Measurements from ENCODE around the gene TXLNB. TPM values are rescaled to one million over a fixed set of nuclear protein-coding genes. Genes with fewer than 3 reads are reported as not detected.
A peak's percentile ranks its signal among the peaks of the same experiment; 100 is the strongest.

TXLNB gene
- total RNA-seq, 2 experiments from 2014 or later, result 7.9 to 12.4 TPM

- intact Hi-C loops (cut with micrococcal nuclease; ENCODE audit: unreplicated experiment), result no loop called here
Measured at GRCh38 chr6:139240161-139241010, 51.4 kb downstream of the TXLNB start.

GRCh38 chr6:139239064-139239463 is 52.7 kb downstream of the TXLNB start:
- TF ChIP-seq EZH2phosphoT487 (IDR thresholded peaks at IDR 0.05; ENCODE audit: borderline replicate concordance, low read depth, low read length), result no peak
- TF ChIP-seq CTCF (conservative IDR thresholded peaks at IDR 0.05; ENCODE audit: low read length), result no peak
- no TSS peak for BruUV-seq (replicated peaks)
- Histone ChIP-seq H2AFZ (ENCODE audit: low read length) (no peak overlapping the region), H3K4me2 (ENCODE audit: low read length) (no peak overlapping the region), H3K79me2 (ENCODE audit: insufficient read depth, low read depth, low read length) (no peaks in the 10 kb centered on the region), H3K9me2 (ENCODE audit: insufficient read depth, low read length) (no peaks in the 10 kb centered on the region), H3K9me3 (ENCODE audit: low read length) (peaks cover 20% of the 10 kb centered on the region), H3K4me3 (ENCODE audit: low read depth, low read length, poor library complexity, severe bottlenecking) (no peak overlapping the region), H3K36me3 (ENCODE audit: insufficient read depth, low read length) (peaks cover 10% of the 10 kb centered on the region), H3K27ac (ENCODE audit: low read depth, low read length, poor library complexity, severe bottlenecking) (no peak overlapping the region), H4K20me1 (ENCODE audit: insufficient read depth, low read length) (no peaks in the 10 kb centered on the region), H3K4me1 (ENCODE audit: insufficient read depth, low read length, poor library complexity, severe bottlenecking) (no peaks in the 10 kb centered on the region)
- CTCF ChIA-PET (ENCODE audit: unreplicated experiment), result no interaction called here
- POLR2A ChIA-PET, result no interaction called here
- no peak for DNase-seq (ENCODE audit: low spot score)
- intact Hi-C loops (cut with micrococcal nuclease; ENCODE audit: unreplicated experiment), result no loop called here

More at GRCh38 chr6:139240161-139241010, 51.4 kb downstream of the TXLNB start:
- Histone ChIP-seq H3K4me1 (ENCODE audit: insufficient read depth, low read length, poor library complexity, severe bottlenecking) (no peaks in the 10 kb centered on the region), H3K9me3 (ENCODE audit: low read length) (peaks cover 6% of the 10 kb centered on the region), H3K4me2 (ENCODE audit: low read length) (no peak overlapping the region), H3K27ac (ENCODE audit: low read depth, low read length, poor library complexity, severe bottlenecking) (no peak overlapping the region), H3K9me2 (ENCODE audit: insufficient read depth, low read length) (no peaks in the 10 kb centered on the region), H3K79me2 (ENCODE audit: insufficient read depth, low read depth, low read length) (no peaks in the 10 kb centered on the region), H3K4me3 (ENCODE audit: low read depth, low read length, poor library complexity, severe bottlenecking) (no peak overlapping the region), H3K36me3 (ENCODE audit: insufficient read depth, low read length) (peaks cover 10% of the 10 kb centered on the region), H4K20me1 (ENCODE audit: insufficient read depth, low read length) (no peaks in the 10 kb centered on the region), H2AFZ (ENCODE audit: low read length) (no peak overlapping the region)
- ChIA-PET POLR2A (interaction anchor here (0.6 to 1.4 kb wide), 6 partner anchors 10 to 129 kb away, joined by 3 to 6 read pairs (median 4); no protein-coding TSS in a partner anchor), CTCF (ENCODE audit: unreplicated experiment) (no interaction called here)
- TF ChIP-seq EZH2phosphoT487 (IDR thresholded peaks at IDR 0.05; ENCODE audit: borderline replicate concordance, low read depth, low read length), result no peak
- TF ChIP-seq CTCF (conservative IDR thresholded peaks at IDR 0.05; ENCODE audit: low read length), result no peak
- BruUV-seq (replicated peaks), result TSS peak; percentile 32
- DNase-seq (ENCODE audit: low spot score), result no peak

GRCh38 chr6:139236105-139236504 is 55.7 kb downstream of the TXLNB start:
- Histone ChIP-seq H3K9me3 (ENCODE audit: low read length) (peaks cover 38% of the 10 kb centered on the region), H3K79me2 (ENCODE audit: insufficient read depth, low read depth, low read length) (no peaks in the 10 kb centered on the region), H4K20me1 (ENCODE audit: insufficient read depth, low read length) (no peaks in the 10 kb centered on the region), H3K36me3 (ENCODE audit: insufficient read depth, low read length) (peaks cover 16% of the 10 kb centered on the region), H3K4me1 (ENCODE audit: insufficient read depth, low read length, poor library complexity, severe bottlenecking) (peaks cover 3% of the 10 kb centered on the region), H3K27ac (ENCODE audit: low read depth, low read length, poor library complexity, severe bottlenecking) (no peak overlapping the region), H2AFZ (ENCODE audit: low read length) (no peak overlapping the region), H3K4me3 (ENCODE audit: low read depth, low read length, poor library complexity, severe bottlenecking) (no peak overlapping the region), H3K9me2 (ENCODE audit: insufficient read depth, low read length) (no peaks in the 10 kb centered on the region), H3K4me2 (ENCODE audit: low read length) (no peak overlapping the region)
- TF ChIP-seq EZH2phosphoT487 (IDR thresholded peaks at IDR 0.05; ENCODE audit: borderline replicate concordance, low read depth, low read length) (no peak), CTCF (conservative IDR thresholded peaks at IDR 0.05; ENCODE audit: low read length) (no peak)
- intact Hi-C loops (cut with micrococcal nuclease; ENCODE audit: unreplicated experiment), result no loop called here
- ChIA-PET CTCF (ENCODE audit: unreplicated experiment) (no interaction called here), POLR2A (interaction anchor here (1.0 to 1.8 kb wide), 4 partner anchors 13 to 139 kb away, joined by 3 to 4 read pairs (median 3); partner anchors contain the start of gene CITED2)
- DNase-seq (ENCODE audit: low spot score), result peak; percentile 19
- no TSS peak for BruUV-seq (replicated peaks)

Measured in OCI-LY7 (cell line).